ENCODE measurements around the gene TANGO2. TPM values are rescaled to one million over a fixed set of nuclear protein-coding genes. Genes with fewer than 3 reads are reported as not detected.

TANGO2 gene
- total RNA-seq, 1 donor, result 43.8 TPM

DNA sequence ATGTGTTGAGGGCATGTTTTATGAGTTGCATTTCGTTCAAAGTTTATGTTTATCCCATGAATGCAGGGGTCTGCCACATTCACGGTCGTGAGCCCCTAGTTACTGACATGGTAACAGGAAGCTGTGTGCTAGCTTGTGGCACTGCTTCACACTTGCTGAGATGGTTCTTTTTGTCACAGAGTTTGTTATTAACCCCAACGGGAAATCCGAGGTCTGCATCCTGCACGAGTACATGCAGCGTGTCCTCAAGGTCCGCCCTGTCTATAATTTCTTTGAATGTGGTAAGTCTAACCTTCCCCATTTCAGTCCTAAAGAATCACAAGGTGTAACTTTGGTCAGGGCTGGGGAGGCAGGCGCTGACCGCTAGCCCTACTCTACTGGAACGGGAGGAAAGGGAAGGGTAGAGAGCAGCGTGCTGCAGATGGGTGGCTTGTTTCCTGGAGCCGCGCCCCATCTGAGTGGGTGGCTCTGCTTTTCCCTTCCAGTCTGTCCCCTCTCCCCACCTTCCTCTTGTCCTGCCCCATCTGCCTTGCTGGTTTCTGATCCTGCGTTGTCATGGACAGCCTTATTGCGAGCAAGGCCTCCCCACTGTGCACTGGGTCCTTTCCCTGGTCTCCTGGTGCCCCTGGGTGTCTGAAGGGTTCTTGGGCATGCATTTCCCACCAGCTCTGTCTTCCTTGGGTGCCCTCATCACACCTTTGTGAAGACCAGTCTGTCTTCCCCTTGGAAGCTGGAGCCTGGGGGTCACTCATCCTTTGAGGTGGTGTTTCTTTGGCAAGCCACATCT is 71.0 kb downstream of the TANGO2 start:
- Histone ChIP-seq H3K27me3 (ENCODE audit: insufficient read depth, low read length) (no peaks in the 10 kb centered on the region), H2AFZ (ENCODE audit: low read length) (no peak overlapping the region), H3K36me3 (ENCODE audit: insufficient read depth, low read length) (peaks cover 97% of the 10 kb centered on the region), H3K27ac (ENCODE audit: low read depth, low read length) (no peak overlapping the region), H3K79me2 (ENCODE audit: insufficient read depth, low read length) (peaks cover 82% of the 10 kb centered on the region), H4K20me1 (ENCODE audit: insufficient read depth, low read length) (peaks cover 15% of the 10 kb centered on the region), H3K9me3 (ENCODE audit: low read depth, low read length) (no peaks in the 10 kb centered on the region), H3K4me2 (ENCODE audit: insufficient read depth, low read length) (no peak overlapping the region), H3K4me3 (ENCODE audit: insufficient read depth, low read length) (no peak overlapping the region), H3K4me1 (ENCODE audit: insufficient read depth, low read length) (peaks cover 8% of the 10 kb centered on the region)
- TF ChIP-seq CTCF (IDR thresholded peaks at IDR 0.05; ENCODE audit: extremely low read depth, low read depth, low read length), result no peak
- no peak for DNase-seq (ENCODE audit: insufficient read length, low spot score, missing footprints)

GRCh38 chr22:20092477-20092854 is 71.6 kb downstream of the TANGO2 start:
- no peak overlapping the region for H3K4me3 ChIP-seq (ENCODE audit: insufficient read depth, low read length)
- H3K4me1 ChIP-seq (ENCODE audit: insufficient read depth, low read length), result peaks cover 8% of the 10 kb centered on the region
- H3K27me3 ChIP-seq (ENCODE audit: insufficient read depth, low read length), result no peaks in the 10 kb centered on the region
- no peak for TF ChIP-seq CTCF (IDR thresholded peaks at IDR 0.05; ENCODE audit: extremely low read depth, low read depth, low read length)
- no peak overlapping the region for H2AFZ ChIP-seq (ENCODE audit: low read length)
- H4K20me1 ChIP-seq (ENCODE audit: insufficient read depth, low read length), result peaks cover 17% of the 10 kb centered on the region
- no peaks in the 10 kb centered on the region for H3K9me3 ChIP-seq (ENCODE audit: low read depth, low read length)
- peaks cover 82% of the 10 kb centered on the region for H3K79me2 ChIP-seq (ENCODE audit: insufficient read depth, low read length)
- H3K36me3 ChIP-seq (ENCODE audit: insufficient read depth, low read length), result peaks cover 96% of the 10 kb centered on the region
- DNase-seq (ENCODE audit: insufficient read length, low spot score, missing footprints), result peak; percentile 51
- no peak overlapping the region for H3K4me2 ChIP-seq (ENCODE audit: insufficient read depth, low read length)
- H3K27ac ChIP-seq (ENCODE audit: low read depth, low read length), result no peak overlapping the region

- Histone ChIP-seq H4K20me1 (ENCODE audit: insufficient read depth, low read length) (peaks cover 20% of the 10 kb centered on the region), H3K4me1 (ENCODE audit: insufficient read depth, low read length) (peaks cover 8% of the 10 kb centered on the region), H3K4me3 (ENCODE audit: insufficient read depth, low read length) (no peak overlapping the region), H3K9me3 (ENCODE audit: low read depth, low read length) (no peaks in the 10 kb centered on the region), H3K27me3 (ENCODE audit: insufficient read depth, low read length) (no peaks in the 10 kb centered on the region), H3K4me2 (ENCODE audit: insufficient read depth, low read length) (no peak overlapping the region), H3K36me3 (ENCODE audit: insufficient read depth, low read length) (peaks cover 93% of the 10 kb centered on the region), H2AFZ (ENCODE audit: low read length) (no peak overlapping the region), H3K79me2 (ENCODE audit: insufficient read depth, low read length) (peaks cover 77% of the 10 kb centered on the region), H3K27ac (ENCODE audit: low read depth, low read length) (no peak overlapping the region)
- no peak for TF ChIP-seq CTCF (IDR thresholded peaks at IDR 0.05; ENCODE audit: extremely low read depth, low read depth, low read length)
- peak; percentile 38 for DNase-seq (ENCODE audit: insufficient read length, low spot score, missing footprints)
Measured at GRCh38 chr22:20093418-20094196, 72.7 kb downstream of the TANGO2 start.

DNA sequence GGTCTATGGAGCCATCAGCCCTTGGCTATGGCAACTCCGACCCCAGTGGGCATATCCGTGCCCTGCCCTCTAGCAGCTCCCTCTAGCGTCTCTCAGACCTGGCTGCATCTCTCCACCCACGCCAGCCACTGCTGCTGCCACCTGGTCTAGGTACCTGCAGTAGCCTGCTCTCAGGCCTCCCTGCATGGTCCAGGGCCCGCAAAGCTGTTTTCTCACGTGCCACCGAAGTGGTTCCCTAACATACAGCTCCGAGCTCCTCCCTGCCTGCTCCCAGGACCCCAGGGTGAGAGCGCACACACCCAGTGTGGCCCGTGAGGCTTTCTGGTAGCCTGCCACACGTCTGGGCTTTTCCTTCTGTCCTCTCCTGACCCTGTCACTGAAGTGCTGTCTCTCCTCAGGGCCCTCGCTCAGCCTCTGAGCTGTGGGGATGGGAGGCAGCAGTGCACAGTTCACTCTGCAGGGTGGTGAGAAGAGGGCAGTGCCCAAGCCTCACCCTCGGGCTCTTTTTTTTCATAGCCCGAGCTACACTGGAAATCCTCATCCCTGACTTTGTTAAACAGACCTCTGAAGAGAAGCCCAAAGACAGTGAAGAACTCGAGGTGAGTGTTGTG is 73.4 kb downstream of the TANGO2 start:
- H3K27me3 ChIP-seq (ENCODE audit: insufficient read depth, low read length), result no peaks in the 10 kb centered on the region
- peaks cover 26% of the 10 kb centered on the region for H4K20me1 ChIP-seq (ENCODE audit: insufficient read depth, low read length)
- TF ChIP-seq CTCF (IDR thresholded peaks at IDR 0.05; ENCODE audit: extremely low read depth, low read depth, low read length), result no peak
- peaks cover 93% of the 10 kb centered on the region for H3K36me3 ChIP-seq (ENCODE audit: insufficient read depth, low read length)
- no peak overlapping the region for H3K4me2 ChIP-seq (ENCODE audit: insufficient read depth, low read length)
- peaks cover 8% of the 10 kb centered on the region for H3K4me1 ChIP-seq (ENCODE audit: insufficient read depth, low read length)
- no peak overlapping the region for H3K27ac ChIP-seq (ENCODE audit: low read depth, low read length)
- peaks cover 77% of the 10 kb centered on the region for H3K79me2 ChIP-seq (ENCODE audit: insufficient read depth, low read length)
- H3K9me3 ChIP-seq (ENCODE audit: low read depth, low read length), result no peaks in the 10 kb centered on the region
- no peak overlapping the region for H2AFZ ChIP-seq (ENCODE audit: low read length)
- H3K4me3 ChIP-seq (ENCODE audit: insufficient read depth, low read length), result no peak overlapping the region
- peak; percentile 25 for DNase-seq (ENCODE audit: insufficient read length, low spot score, missing footprints)

All from osteoblast (primary cell).